Measurements from ENCODE around the gene GSTT4. TPM values are rescaled to one million over a fixed set of nuclear protein-coding genes. Genes with fewer than 3 reads are reported as not detected.

The GSTT4 gene
- not detected for total RNA-seq
- not detected for total RNA-seq (2013)

DNA sequence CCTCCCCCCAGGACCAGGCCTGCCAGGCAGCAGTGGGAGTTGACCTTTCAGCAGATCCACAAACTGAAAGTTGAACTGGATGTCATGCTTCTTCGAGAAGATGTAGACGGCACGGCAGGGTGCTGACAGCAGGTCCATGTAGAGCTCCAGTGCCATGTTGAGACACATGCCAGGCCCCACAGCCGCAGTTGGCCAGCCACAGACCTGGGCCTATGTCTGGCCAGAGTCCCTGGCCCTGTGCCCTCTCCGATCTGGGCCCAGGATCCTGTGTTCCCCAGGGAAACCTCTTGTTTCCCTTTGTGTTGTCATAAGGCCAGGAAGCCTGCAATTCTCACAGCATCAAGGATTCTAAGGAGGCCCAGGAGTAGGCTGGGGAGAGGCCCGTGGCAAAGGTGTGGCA is at the start of gene GSTT4:
TSS of gene GSTT4 (minus strand) at position 253 of the 400 bp plus-strand sequence. CDS start at position 156, 97 bp downstream.
- 85% methylated on average over 6 of the region's 6 CpGs for WGBS (ENCODE audit: insufficient coverage)
- DNase-seq: no peak
- Histone ChIP-seq H3K4me3 (ENCODE audit: low read length) (no peak within 1 kb of the TSS), H3K4me1 (ENCODE audit: control insufficient read depth, insufficient read depth, low read length) (no peaks in the 10 kb centered on the region), H3K9me3 (ENCODE audit: control insufficient read depth, insufficient read depth, low read length) (no peaks in the 10 kb centered on the region), H3K36me3 (ENCODE audit: control insufficient read depth, insufficient read depth, low read length) (no peaks in the 10 kb centered on the region), H3K27me3 (ENCODE audit: control insufficient read depth, insufficient read depth, low read length) (peaks cover 3% of the 10 kb centered on the region), H3K27ac (ENCODE audit: low read length) (no peak within 1 kb of the TSS)
- H3K4me3 Mint-ChIP-seq: no peak within 1 kb of the TSS
- H3K27ac Mint-ChIP-seq: no peak within 1 kb of the TSS
- peaks cover 0 to 2% of the 10 kb centered on the region in 2 donors for H3K4me1 Mint-ChIP-seq
- H3K9me3 Mint-ChIP-seq: no peaks in the 10 kb centered on the region
- no peaks in the 10 kb centered on the region for H3K36me3 Mint-ChIP-seq
- ATAC-seq: no peak
- intact Hi-C loops (cut with micrococcal nuclease): no loop called here
- no peak for TF ChIP-seq CTCF (IDR thresholded peaks at IDR 0.05)
- H3K27me3 Mint-ChIP-seq (ENCODE audit: low read depth in 2 of 2): peaks cover 0 to 4% of the 10 kb centered on the region in 2 donors

DNA sequence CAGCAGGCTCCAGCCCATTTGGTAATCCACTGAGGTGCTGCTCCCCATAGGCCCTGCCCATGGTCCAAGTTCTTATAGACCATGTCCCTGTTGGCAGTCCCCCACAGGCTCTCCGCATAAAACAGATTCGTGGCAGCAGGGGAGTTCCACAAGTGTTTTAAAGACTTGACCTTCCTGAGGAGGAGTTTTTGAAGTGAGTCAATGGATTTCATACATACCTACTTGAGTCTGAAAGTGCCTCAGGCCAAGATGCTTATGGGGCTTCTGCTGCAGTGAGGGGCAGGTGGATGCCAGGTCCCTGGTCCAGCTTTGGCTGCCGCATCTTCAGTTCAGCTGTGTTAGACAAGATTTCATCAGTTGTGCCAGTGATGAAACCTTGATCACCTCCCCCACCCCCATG is 49.1 kb upstream of the GSTT4 start:
- Mint-ChIP-seq H3K9me3 (no peaks in the 10 kb centered on the region), H3K36me3 (peaks cover 27% of the 10 kb centered on the region)
- peaks cover 58% of the 10 kb centered on the region for H3K36me3 ChIP-seq (ENCODE audit: control insufficient read depth, insufficient read depth, low read length)

DNA sequence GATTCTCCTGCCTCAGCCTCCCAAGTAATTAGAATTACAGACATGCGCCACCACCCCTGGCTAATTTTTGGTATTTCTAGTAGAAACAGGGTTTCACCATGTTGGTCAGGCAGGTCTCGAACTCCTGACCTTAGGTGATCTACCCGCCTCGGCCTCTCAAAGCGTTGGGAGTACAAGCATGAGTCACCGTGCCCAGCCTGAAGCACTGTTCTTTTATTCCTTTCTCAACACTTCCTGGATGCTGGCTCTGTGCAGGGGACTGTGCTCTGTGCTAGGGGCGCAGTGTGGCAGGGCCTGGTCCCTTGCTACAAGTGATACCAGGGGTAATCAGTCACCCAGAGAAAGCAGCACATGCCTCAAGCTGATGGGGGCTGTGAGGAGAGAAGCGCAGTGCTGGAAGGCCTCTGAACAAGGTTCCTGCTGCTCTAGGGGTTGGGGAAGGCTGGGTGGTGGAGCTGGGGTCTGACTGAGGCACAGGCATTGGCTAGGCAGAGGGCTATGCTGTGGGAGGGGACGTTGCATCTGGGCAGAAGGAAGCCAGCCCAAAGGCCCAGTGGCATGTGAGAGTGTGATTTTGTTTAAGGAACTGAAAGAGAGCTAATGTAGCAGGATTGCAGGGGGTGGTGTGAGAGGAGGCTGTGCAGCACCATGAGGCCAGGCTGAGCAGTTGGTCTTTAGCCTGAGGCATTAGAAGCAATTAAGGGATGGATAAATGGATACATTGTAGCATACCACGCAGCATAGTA is 48.4 kb upstream of the GSTT4 start:
- H3K4me3 Mint-ChIP-seq: no peak overlapping the region
- peaks cover 20% of the 10 kb centered on the region for H3K36me3 Mint-ChIP-seq
- no peaks in the 10 kb centered on the region for H3K9me3 ChIP-seq (ENCODE audit: control insufficient read depth, insufficient read depth, low read length)
- ATAC-seq (no peak), DNase-seq (no peak)
- no peak overlapping the region for H3K4me3 ChIP-seq (ENCODE audit: low read length)
- TF ChIP-seq CTCF (IDR thresholded peaks at IDR 0.05): no peak
- WGBS (ENCODE audit: insufficient coverage): 93% methylated on average over 10 of the region's 10 CpGs
- no peaks in the 10 kb centered on the region for H3K4me1 ChIP-seq (ENCODE audit: control insufficient read depth, insufficient read depth, low read length)
- H3K27me3 Mint-ChIP-seq (ENCODE audit: low read depth in 2 of 2): no peaks in the 10 kb centered on the region
- intact Hi-C loops (cut with micrococcal nuclease): no loop called here
- no peaks in the 10 kb centered on the region for H3K27me3 ChIP-seq (ENCODE audit: control insufficient read depth, insufficient read depth, low read length)
- H3K4me1 Mint-ChIP-seq: no peaks in the 10 kb centered on the region
- no peak overlapping the region for H3K27ac ChIP-seq (ENCODE audit: low read length)
- H3K9me3 Mint-ChIP-seq: no peaks in the 10 kb centered on the region
- H3K27ac Mint-ChIP-seq: peak overlapping the region in 1 of 2 donors; percentile 39
- H3K36me3 ChIP-seq (ENCODE audit: control insufficient read depth, insufficient read depth, low read length): peaks cover 58% of the 10 kb centered on the region

More for the DNA sequence above, 49.1 kb upstream of the GSTT4 start:
- DNase-seq (no peak), ATAC-seq (no peak)
- WGBS (ENCODE audit: insufficient coverage): 92% methylated on average over 3 of the region's 3 CpGs
- no peaks in the 10 kb centered on the region for H3K9me3 ChIP-seq (ENCODE audit: control insufficient read depth, insufficient read depth, low read length)
- H3K27ac ChIP-seq (ENCODE audit: low read length): no peak overlapping the region
- no peaks in the 10 kb centered on the region for H3K27me3 ChIP-seq (ENCODE audit: control insufficient read depth, insufficient read depth, low read length)
- intact Hi-C loops (cut with micrococcal nuclease): no loop called here
- no peaks in the 10 kb centered on the region for H3K27me3 Mint-ChIP-seq (ENCODE audit: low read depth in 2 of 2)
- H3K27ac Mint-ChIP-seq: peak overlapping the region in 1 of 2 donors; percentile 39
- no peak overlapping the region for H3K4me3 Mint-ChIP-seq
- no peaks in the 10 kb centered on the region for H3K4me1 ChIP-seq (ENCODE audit: control insufficient read depth, insufficient read depth, low read length)
- H3K4me3 ChIP-seq (ENCODE audit: low read length): no peak overlapping the region
- no peak for TF ChIP-seq CTCF (IDR thresholded peaks at IDR 0.05)
- no peaks in the 10 kb centered on the region for H3K4me1 Mint-ChIP-seq

DNA sequence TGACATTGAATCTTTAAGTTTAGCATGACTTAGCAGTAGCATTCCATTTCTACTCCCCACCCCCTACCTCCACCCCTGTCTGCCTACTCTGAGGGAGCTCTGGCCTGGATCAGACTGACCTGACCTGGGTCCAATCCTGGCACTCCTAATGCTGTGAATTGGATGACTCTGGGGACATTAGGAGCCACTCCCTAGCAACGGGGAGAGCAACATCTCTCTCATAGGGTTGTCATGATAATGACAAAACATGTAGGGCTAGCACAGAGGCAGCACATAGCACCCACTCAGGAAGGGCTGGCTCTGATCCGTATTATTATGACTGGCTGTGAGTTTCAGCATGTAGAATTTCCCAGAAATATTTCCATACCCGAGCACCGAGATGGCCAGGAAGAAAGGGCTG is 46.3 kb upstream of the GSTT4 start:
- H3K27me3 ChIP-seq (ENCODE audit: control insufficient read depth, insufficient read depth, low read length): no peaks in the 10 kb centered on the region
- no peak for TF ChIP-seq CTCF (IDR thresholded peaks at IDR 0.05)
- Mint-ChIP-seq H3K4me3 (no peak overlapping the region), H3K4me1 (no peaks in the 10 kb centered on the region), H3K27me3 (ENCODE audit: low read depth in 2 of 2) (no peaks in the 10 kb centered on the region), H3K36me3 (peaks cover 9% of the 10 kb centered on the region), H3K27ac (peak overlapping the region in 1 of 2 donors; percentile 50), H3K9me3 (no peaks in the 10 kb centered on the region)
- intact Hi-C loops (cut with micrococcal nuclease): no loop called here
- ATAC-seq: no peak
- DNase-seq: no peak
- no peaks in the 10 kb centered on the region for H3K9me3 ChIP-seq (ENCODE audit: control insufficient read depth, insufficient read depth, low read length)
- peaks cover 55% of the 10 kb centered on the region for H3K36me3 ChIP-seq (ENCODE audit: control insufficient read depth, insufficient read depth, low read length)
- no peaks in the 10 kb centered on the region for H3K4me1 ChIP-seq (ENCODE audit: control insufficient read depth, insufficient read depth, low read length)
- H3K4me3 ChIP-seq (ENCODE audit: low read length): no peak overlapping the region
- 99% methylated on average over 4 of the region's 4 CpGs for WGBS (ENCODE audit: insufficient coverage)
- no peak overlapping the region for H3K27ac ChIP-seq (ENCODE audit: low read length)
